GM23338 (cell line): ENCODE data around the gene ACTA2.

Source experiments
- CREB1 ChIP-seq: fragments of 250-450 bp; sonication (Bioruptor Pico); IDR thresholded peaks from 2 replicates; pipeline ENCODE4 v1.5.0; 2020; ENCODE audit warnings: low read depth, mild to moderate bottlenecking, moderate library complexity
- ETS1 ChIP-seq: IDR thresholded peaks from 2 replicates; pipeline ENCODE4 v1.6.1; 2016; ENCODE audit warnings: antibody characterized with exemption
- EZH2 ChIP-seq: fragments of 200-600 bp; sonication (generic); IDR thresholded peaks from one replicate; pipeline ENCODE4 v1.8.0; 2017; ENCODE audit warnings: antibody characterized with exemption, mild to moderate bottlenecking, low read depth; ENCODE audit not compliant: unreplicated experiment
- EZH2phosphoT487 ChIP-seq: fragments of 200-600 bp; sonication (generic); IDR thresholded peaks from one replicate; pipeline ENCODE4 v1.8.1; 2018; ENCODE audit warnings: antibody characterized with exemption; ENCODE audit not compliant: unreplicated experiment
- JUNB ChIP-seq: IDR thresholded peaks from one replicate; pipeline ENCODE4 v1.6.1; 2016; ENCODE audit warnings: antibody characterized with exemption; ENCODE audit not compliant: unreplicated experiment
- POLR2AphosphoS5 ChIP-seq: IDR thresholded peaks from 2 replicates; pipeline ENCODE4 v1.6.1; 2016; ENCODE audit warnings: antibody characterized with exemption, low read depth
- STAT1 ChIP-seq: IDR thresholded peaks from one replicate; pipeline ENCODE4 v1.6.1; 2016; ENCODE audit warnings: antibody characterized with exemption; ENCODE audit not compliant: unreplicated experiment
- ZNF114 ChIP-seq: fragments of 250-450 bp; sonication (Bioruptor Pico); IDR thresholded peaks from 2 replicates; pipeline ENCODE4 v1.5.0; 2020; ENCODE audit warnings: mild to moderate bottlenecking, moderate library complexity
- ZNF331 ChIP-seq: fragments of 250-450 bp; sonication (Bioruptor Pico); IDR thresholded peaks from 2 replicates; pipeline ENCODE4 v1.5.0; 2020; ENCODE audit warnings: low read depth, mild to moderate bottlenecking, moderate library complexity
- TF ChIP-seq, protein P1 (sequence below), 2 experiments: fragments of 200-600 bp in 1 of 2; sonication (generic) in 1 of 2; conservative IDR thresholded peaks; 2 replicates each; pipeline versions ENCODE4 v1.5.1 to v1.6.1; 2016 to 2017; ENCODE audit warnings: antibody characterized with exemption in 2 of 2, low read depth in 2 of 2, mild to moderate bottlenecking in 2 of 2, moderate library complexity in 1 of 2
- TF ChIP-seq, protein P2 (sequence below): IDR thresholded peaks from one replicate; pipeline ENCODE4 v1.6.1; 2018; ENCODE audit warnings: antibody characterized with exemption; ENCODE audit not compliant: unreplicated experiment

DNA sequence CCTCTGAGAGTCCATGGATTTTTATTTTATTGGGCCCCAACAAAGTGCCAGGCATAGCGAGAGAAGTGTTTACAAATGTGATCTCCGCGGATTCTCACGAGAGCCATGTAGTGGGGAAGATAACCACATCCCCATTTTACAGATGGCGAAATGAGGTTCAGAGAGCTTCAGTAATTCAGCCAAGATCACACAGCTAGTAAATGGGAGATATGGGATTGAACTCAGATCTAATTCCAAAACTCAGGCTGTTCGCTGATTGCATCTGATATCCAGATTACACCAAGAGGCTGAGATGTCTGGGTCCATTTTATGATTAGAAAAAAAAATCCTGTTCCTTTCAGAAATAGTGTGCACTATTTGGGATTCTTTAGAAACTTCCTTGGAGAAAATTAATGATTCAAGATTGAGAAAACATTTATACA, 39.3 kb upstream of the ACTA2 start:
- TF ChIP-seq, protein P1, sequence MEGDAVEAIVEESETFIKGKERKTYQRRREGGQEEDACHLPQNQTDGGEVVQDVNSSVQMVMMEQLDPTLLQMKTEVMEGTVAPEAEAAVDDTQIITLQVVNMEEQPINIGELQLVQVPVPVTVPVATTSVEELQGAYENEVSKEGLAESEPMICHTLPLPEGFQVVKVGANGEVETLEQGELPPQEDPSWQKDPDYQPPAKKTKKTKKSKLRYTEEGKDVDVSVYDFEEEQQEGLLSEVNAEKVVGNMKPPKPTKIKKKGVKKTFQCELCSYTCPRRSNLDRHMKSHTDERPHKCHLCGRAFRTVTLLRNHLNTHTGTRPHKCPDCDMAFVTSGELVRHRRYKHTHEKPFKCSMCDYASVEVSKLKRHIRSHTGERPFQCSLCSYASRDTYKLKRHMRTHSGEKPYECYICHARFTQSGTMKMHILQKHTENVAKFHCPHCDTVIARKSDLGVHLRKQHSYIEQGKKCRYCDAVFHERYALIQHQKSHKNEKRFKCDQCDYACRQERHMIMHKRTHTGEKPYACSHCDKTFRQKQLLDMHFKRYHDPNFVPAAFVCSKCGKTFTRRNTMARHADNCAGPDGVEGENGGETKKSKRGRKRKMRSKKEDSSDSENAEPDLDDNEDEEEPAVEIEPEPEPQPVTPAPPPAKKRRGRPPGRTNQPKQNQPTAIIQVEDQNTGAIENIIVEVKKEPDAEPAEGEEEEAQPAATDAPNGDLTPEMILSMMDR (conservative IDR thresholded peaks at IDR 0.05; ENCODE audit: low read depth in 2 of 2), result no peak
- TF ChIP-seq POLR2AphosphoS5 (no peak), EZH2 (no peak), EZH2phosphoT487 (no peak), CREB1 (CRISPR knock-in tag) (no peak), ZNF331 (CRISPR knock-in tag) (no peak), ETS1 (no peak), STAT1 (no peak), JUNB (no peak), ZNF114 (no peak)
- TF ChIP-seq, protein P2, sequence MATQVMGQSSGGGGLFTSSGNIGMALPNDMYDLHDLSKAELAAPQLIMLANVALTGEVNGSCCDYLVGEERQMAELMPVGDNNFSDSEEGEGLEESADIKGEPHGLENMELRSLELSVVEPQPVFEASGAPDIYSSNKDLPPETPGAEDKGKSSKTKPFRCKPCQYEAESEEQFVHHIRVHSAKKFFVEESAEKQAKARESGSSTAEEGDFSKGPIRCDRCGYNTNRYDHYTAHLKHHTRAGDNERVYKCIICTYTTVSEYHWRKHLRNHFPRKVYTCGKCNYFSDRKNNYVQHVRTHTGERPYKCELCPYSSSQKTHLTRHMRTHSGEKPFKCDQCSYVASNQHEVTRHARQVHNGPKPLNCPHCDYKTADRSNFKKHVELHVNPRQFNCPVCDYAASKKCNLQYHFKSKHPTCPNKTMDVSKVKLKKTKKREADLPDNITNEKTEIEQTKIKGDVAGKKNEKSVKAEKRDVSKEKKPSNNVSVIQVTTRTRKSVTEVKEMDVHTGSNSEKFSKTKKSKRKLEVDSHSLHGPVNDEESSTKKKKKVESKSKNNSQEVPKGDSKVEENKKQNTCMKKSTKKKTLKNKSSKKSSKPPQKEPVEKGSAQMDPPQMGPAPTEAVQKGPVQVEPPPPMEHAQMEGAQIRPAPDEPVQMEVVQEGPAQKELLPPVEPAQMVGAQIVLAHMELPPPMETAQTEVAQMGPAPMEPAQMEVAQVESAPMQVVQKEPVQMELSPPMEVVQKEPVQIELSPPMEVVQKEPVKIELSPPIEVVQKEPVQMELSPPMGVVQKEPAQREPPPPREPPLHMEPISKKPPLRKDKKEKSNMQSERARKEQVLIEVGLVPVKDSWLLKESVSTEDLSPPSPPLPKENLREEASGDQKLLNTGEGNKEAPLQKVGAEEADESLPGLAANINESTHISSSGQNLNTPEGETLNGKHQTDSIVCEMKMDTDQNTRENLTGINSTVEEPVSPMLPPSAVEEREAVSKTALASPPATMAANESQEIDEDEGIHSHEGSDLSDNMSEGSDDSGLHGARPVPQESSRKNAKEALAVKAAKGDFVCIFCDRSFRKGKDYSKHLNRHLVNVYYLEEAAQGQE, result no peak
